Measurements from ENCODE around the gene ETS1.

DNA sequence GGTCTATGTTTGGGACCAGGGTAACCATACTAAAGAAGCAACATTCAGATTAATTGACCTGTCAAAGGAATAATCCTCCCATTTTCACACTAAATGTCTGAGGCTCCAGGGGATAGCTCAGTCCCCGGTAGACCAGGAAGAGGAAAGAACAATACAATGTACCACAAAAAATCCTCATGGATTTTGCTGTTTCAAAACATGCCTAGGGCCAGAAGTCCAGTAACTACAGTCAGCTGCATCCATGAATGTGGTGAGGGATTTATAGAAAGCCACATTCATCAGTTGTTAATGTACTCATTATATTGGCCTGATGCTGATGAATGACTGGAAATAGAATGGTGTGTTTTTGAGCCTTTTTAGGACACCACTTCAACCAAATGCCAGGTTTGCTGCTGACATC lies 6.9 kb upstream of the ETS1 start:
- TF ChIP-seq, protein P1, sequence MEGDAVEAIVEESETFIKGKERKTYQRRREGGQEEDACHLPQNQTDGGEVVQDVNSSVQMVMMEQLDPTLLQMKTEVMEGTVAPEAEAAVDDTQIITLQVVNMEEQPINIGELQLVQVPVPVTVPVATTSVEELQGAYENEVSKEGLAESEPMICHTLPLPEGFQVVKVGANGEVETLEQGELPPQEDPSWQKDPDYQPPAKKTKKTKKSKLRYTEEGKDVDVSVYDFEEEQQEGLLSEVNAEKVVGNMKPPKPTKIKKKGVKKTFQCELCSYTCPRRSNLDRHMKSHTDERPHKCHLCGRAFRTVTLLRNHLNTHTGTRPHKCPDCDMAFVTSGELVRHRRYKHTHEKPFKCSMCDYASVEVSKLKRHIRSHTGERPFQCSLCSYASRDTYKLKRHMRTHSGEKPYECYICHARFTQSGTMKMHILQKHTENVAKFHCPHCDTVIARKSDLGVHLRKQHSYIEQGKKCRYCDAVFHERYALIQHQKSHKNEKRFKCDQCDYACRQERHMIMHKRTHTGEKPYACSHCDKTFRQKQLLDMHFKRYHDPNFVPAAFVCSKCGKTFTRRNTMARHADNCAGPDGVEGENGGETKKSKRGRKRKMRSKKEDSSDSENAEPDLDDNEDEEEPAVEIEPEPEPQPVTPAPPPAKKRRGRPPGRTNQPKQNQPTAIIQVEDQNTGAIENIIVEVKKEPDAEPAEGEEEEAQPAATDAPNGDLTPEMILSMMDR (IDR thresholded peaks at IDR 0.05; ENCODE audit: low read depth, low read length), result no peak
- TF ChIP-seq EZH2phosphoT487 (IDR thresholded peaks at IDR 0.05; ENCODE audit: low read depth), result no peak
